Memory B cell (primary cell): Measurements from ENCODE around the gene EXOSC5.
"Not testable (repeated sequence)": the region's sequence is repeated elsewhere in the genome, so short reads cannot be mapped to it uniquely, and the experiment has no call there.

Source experiments
- ATAC-seq: fragments of 150-1000 bp; cut with Tn5 transposase; 2 replicates; pipeline ENCODE4 v1.10.0; 2021; ENCODE audit warnings: low read depth, mild to moderate bottlenecking, moderate library complexity
- DNase-seq, 2 donors: peaks; one replicate each; pipeline ENCODE4 v3.0.0; 2022; ENCODE audit warnings: low spot score in 2 of 2
- H3K27ac Mint-ChIP-seq: one replicate; pipeline ENCODE4 v1.8.0; 2022; ENCODE audit warnings: mild to moderate bottlenecking, moderate library complexity, mixed read lengths
- H3K27me3 Mint-ChIP-seq: one replicate; pipeline ENCODE4 v1.8.0; 2022; ENCODE audit warnings: mixed read lengths
- H3K36me3 Mint-ChIP-seq: one replicate; pipeline ENCODE4 v1.8.0; 2022; ENCODE audit warnings: mild to moderate bottlenecking, mixed read lengths
- H3K4me1 Mint-ChIP-seq: one replicate; pipeline ENCODE4 v1.8.0; 2022; ENCODE audit warnings: mixed read lengths
- H3K4me3 Mint-ChIP-seq: one replicate; pipeline ENCODE4 v1.8.0; 2022; ENCODE audit warnings: mild to moderate bottlenecking, moderate library complexity, mixed read lengths
- H3K9me3 Mint-ChIP-seq: one replicate; pipeline ENCODE4 v1.8.0; 2022; ENCODE audit warnings: mixed read lengths

The EXOSC5 gene

GRCh38 chr19:41357746-41358145 lies 39.4 kb downstream of the EXOSC5 start:
- Mint-ChIP-seq H3K9me3 (no peaks in the 10 kb centered on the region), H3K36me3 (no peaks in the 10 kb centered on the region), H3K27ac (peak overlapping the region; percentile 17), H3K4me1 (peaks cover 20% of the 10 kb centered on the region), H3K27me3 (no peaks in the 10 kb centered on the region), H3K4me3 (no peak overlapping the region)
- no peak for DNase-seq
- ATAC-seq, result no peak

- Mint-ChIP-seq H3K36me3 (no peaks in the 10 kb centered on the region), H3K9me3 (no peaks in the 10 kb centered on the region), H3K27me3 (no peaks in the 10 kb centered on the region), H3K4me1 (peaks cover 17% of the 10 kb centered on the region), H3K27ac (peak overlapping the region; percentile 17), H3K4me3 (no peak overlapping the region)
- DNase-seq (no peak), ATAC-seq (no peak)
Measured at GRCh38 chr19:41356984-41357739, 40.0 kb downstream of the EXOSC5 start.

- Mint-ChIP-seq H3K27ac (peak overlapping the region; percentile 42), H3K4me1 (peaks cover 23% of the 10 kb centered on the region)
- no peak for ATAC-seq
Measured at GRCh38 chr19:41355802-41356201, 41.4 kb downstream of the EXOSC5 start.

DNA sequence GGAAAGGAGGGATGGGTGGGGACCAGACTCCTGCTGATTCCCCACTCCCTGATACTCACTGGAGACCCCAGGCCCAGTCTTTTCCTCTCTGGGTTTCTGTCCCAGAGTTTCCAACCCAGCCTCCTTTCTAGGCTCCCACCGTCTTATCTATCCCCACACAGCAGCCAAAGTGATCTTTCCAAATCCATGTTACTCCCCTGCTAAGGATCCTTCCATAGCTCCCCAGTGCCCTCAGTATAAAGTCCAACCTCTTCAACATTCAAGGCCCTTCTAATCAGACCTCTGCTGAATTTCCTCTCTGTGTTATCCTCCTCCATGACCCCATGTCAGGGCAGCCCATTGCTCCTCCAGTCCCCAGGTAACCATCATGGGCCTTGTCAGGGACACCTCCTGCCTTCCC lies 42.1 kb downstream of the EXOSC5 start:
- no peaks in the 10 kb centered on the region for H3K36me3 Mint-ChIP-seq
- DNase-seq, result no peak
- H3K27me3 Mint-ChIP-seq, result no peaks in the 10 kb centered on the region
- peak overlapping the region; percentile 42 for H3K27ac Mint-ChIP-seq
- peak overlapping the region; percentile 1 for H3K4me3 Mint-ChIP-seq
- H3K4me1 Mint-ChIP-seq, result peaks cover 27% of the 10 kb centered on the region
- no peak for ATAC-seq
- H3K9me3 Mint-ChIP-seq, result no peaks in the 10 kb centered on the region

More at GRCh38 chr19:41355802-41356201, 41.4 kb downstream of the EXOSC5 start:
- Mint-ChIP-seq H3K9me3 (no peaks in the 10 kb centered on the region), H3K4me3 (no peak overlapping the region), H3K27me3 (no peaks in the 10 kb centered on the region), H3K36me3 (no peaks in the 10 kb centered on the region)
- no peak for DNase-seq

DNA sequence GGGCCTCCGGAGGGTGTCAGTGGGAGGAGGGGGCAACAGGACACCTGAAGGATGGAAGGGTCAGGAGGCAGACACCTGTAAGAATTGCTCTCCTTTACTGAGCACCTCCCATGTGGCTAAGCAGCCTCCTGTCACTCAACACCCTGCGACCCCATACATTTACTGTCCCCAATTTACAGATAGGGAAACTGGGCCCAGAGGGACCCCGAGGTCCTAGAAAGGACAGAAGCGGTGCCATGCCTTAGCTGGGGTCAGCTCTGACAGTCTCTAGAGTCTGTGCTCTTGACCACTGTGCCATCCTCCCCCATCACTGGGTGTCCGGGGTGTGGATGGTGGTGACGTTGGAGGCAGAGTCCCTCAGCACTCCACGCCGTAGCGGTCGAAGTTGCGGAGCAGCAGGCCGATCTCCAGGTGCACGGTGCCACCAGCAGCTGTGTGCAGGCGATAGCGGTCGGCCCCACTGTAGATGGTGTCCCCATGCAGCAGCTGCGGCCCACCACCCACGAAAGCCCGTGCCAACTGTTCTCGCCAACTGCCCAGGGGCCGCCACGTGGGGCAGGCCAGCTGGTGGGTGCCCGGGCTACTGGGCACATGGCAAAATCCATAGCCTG lies 42.7 kb downstream of the EXOSC5 start:
- Mint-ChIP-seq H3K27me3 (no peaks in the 10 kb centered on the region), H3K27ac (peak overlapping the region; percentile 95), H3K9me3 (no peaks in the 10 kb centered on the region), H3K4me1 (peaks cover 26% of the 10 kb centered on the region), H3K4me3 (peak overlapping the region; percentile 68), H3K36me3 (no peaks in the 10 kb centered on the region)
- DNase-seq (no peak), ATAC-seq (no peak)

DNA sequence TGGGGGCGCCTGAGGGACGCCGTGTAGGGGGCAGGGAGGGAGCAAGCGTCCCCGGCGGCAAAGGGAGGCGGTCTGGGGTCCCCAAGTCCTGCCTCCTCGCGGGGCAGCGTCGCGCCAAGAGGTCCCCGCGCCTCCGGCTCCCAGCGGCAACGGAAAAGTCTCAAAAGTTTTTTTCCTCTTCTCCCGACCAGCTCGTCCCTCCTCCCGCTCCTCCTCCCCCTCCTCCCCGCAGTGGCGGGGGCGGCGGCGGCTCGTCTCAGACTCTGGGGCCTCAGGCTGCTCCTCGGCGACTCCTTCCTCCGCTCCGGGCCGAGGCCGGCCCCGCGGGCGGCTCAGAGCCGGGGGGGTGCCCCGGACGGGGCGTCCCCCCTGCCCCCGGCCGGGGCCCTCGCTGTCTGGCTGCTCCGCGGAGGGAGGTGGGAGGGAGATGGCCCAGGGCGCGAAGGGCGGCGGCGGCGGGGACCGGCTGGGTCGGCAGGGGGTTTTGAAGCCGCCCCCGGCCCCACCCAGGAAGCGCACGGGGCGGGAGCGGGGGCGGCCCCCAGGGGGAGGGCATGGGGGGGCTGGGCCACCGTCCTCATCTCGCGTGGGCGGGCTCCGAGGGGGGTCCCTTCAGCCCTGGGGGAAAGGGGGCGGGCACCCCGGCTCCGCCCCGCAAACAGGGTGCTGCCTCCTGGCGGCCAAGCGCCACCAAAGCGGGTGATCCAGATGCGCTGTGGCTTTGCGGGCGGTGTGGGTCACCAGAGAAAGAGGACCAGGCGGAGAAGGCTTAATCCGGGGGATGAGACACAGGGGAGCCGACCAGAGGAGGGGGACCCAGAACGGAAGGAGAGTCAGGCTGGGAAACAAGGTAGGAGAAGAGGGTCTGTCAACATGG lies 43.5 kb downstream of the EXOSC5 start, which contains the start of gene TGFB1:
TSS of gene TGFB1 (minus strand) at position 457 of the 877 bp plus-strand sequence. CDS start 878 bp downstream, outside the sequence.
- Mint-ChIP-seq H3K27ac (peak within 1 kb of the TSS; percentile 95), H3K4me1 (peaks cover 34% of the 10 kb centered on the region), H3K9me3 (no peaks in the 10 kb centered on the region), H3K4me3 (peak within 1 kb of the TSS; percentile 98), H3K27me3 (no peaks in the 10 kb centered on the region), H3K36me3 (peaks cover 3% of the 10 kb centered on the region)
- ATAC-seq, result peak; percentile 64
- peak; percentile 93 for DNase-seq

DNA sequence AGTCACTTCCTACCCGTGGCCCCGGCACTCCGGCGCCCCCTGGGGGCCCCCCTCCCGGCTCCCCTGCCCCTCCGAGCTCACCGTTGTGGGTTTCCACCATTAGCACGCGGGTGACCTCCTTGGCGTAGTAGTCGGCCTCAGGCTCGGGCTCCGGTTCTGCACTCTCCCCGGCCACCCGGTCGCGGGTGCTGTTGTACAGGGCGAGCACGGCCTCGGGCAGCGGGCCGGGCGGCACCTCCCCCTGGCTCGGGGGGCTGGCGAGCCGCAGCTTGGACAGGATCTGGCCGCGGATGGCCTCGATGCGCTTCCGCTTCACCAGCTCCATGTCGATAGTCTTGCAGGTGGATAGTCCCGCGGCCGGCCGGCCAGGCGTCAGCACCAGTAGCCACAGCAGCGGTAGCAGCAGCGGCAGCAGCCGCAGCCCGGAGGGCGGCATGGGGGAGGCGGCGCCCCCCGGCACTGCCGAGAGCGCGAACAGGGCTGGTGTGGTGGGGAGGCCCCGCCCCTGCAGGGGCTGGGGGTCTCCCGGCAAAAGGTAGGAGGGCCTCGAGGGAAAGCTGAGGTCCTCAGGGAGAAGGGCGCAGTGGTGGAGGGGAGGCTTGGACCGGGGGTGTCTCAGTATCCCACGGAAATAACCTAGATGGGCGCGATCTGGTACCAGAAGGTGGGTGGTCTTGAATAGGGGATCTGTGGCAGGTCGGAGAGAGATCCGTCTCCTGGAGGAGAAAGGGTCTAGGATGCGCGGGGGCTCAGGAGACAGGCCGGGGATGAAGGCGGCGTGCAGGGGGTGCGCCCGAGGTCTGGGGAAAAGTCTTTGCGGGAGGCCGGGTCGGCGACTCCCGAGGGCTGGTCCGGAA lies 44.3 kb downstream of the EXOSC5 start:
- H3K27ac Mint-ChIP-seq, result peak overlapping the region; percentile 95
- H3K9me3 Mint-ChIP-seq, result no peaks in the 10 kb centered on the region
- no peaks in the 10 kb centered on the region for H3K27me3 Mint-ChIP-seq
- DNase-seq (peak; percentile 82 to 83), ATAC-seq (peak; percentile 28)
- H3K36me3 Mint-ChIP-seq, result peaks cover 7% of the 10 kb centered on the region
- peak overlapping the region; percentile 98 for H3K4me3 Mint-ChIP-seq
- peaks cover 37% of the 10 kb centered on the region for H3K4me1 Mint-ChIP-seq

GRCh38 chr19:41352279-41352608 lies 44.9 kb downstream of the EXOSC5 start:
- Mint-ChIP-seq H3K9me3 (no peaks in the 10 kb centered on the region), H3K36me3 (peaks cover 7% of the 10 kb centered on the region), H3K4me3 (peak overlapping the region; percentile 98), H3K27ac (peak overlapping the region; percentile 95), H3K27me3 (no peaks in the 10 kb centered on the region), H3K4me1 (peaks cover 37% of the 10 kb centered on the region)
- DNase-seq, result no peak
- no peak for ATAC-seq

- Mint-ChIP-seq H3K4me1 (peaks cover 35% of the 10 kb centered on the region), H3K36me3 (peaks cover 9% of the 10 kb centered on the region), H3K27me3 (no peaks in the 10 kb centered on the region), H3K27ac (peak overlapping the region; percentile 95), H3K9me3 (no peaks in the 10 kb centered on the region), H3K4me3 (peak overlapping the region; percentile 98)
- peak; percentile 59 for ATAC-seq
- DNase-seq, result peak; percentile 82 to 89
Measured at GRCh38 chr19:41351339-41352245, 45.6 kb downstream of the EXOSC5 start.

DNA sequence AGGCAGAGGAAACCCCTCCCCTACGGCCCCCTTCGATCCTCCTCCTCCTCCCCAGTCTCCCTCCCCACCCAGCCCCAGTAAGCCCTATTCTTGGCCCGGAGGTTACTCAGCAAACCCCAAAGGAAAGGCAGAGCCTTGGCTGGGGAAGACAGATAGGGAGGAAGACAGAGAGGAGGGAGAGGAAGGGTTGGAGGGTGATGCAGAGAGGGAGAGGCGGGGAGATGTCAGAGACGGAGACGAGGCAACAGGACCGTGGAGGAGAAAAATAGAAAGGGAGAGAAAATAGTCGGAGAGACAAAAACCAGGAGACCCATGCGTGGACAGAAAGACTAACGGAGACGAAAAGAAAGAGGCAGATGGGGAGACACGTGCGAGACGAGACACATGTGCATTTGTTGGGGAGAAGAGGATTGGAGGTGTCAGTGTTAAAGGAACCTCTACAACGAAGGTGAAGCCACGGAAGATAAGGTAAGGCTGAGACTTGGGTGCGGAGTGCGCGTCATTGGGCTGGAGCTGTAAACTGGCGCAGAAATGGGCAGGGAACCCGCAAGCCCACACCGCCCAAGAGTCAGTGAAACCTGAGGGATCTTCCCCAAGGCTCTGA lies 46.3 kb downstream of the EXOSC5 start:
- Mint-ChIP-seq H3K4me3 (peak overlapping the region; percentile 98), H3K4me1 (peaks cover 34% of the 10 kb centered on the region), H3K27me3 (no peaks in the 10 kb centered on the region), H3K9me3 (no peaks in the 10 kb centered on the region), H3K27ac (peak overlapping the region; percentile 95), H3K36me3 (peaks cover 11% of the 10 kb centered on the region)
- ATAC-seq (peak; percentile 3), DNase-seq (no peak)

DNA sequence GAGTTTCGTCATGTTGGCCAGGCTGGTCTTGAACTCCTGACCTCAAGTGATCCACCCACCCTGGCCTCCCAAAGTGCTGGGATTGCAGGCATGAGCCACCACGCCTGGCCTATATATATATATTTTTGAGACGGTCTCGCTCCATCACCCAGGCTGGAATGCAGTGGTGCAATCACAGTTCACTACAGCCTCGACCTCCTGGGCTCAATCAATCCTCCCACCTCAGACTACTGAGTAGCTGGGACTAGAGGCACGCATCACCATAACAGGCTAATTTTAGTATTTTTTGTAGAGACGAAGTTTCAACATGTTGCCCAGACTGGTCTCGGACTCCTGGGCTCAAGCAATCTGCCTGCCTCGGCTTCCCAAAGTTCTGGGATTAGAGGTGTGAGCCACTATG lies 50.2 kb downstream of the EXOSC5 start:
- H3K27ac Mint-ChIP-seq, DNase-seq, ATAC-seq, H3K4me3 Mint-ChIP-seq, H3K9me3 Mint-ChIP-seq, H3K27me3 Mint-ChIP-seq: not testable (repeated sequence)
- Mint-ChIP-seq H3K36me3 (peaks cover 20% of the 10 kb centered on the region), H3K4me1 (peaks cover 40% of the 10 kb centered on the region)

DNA sequence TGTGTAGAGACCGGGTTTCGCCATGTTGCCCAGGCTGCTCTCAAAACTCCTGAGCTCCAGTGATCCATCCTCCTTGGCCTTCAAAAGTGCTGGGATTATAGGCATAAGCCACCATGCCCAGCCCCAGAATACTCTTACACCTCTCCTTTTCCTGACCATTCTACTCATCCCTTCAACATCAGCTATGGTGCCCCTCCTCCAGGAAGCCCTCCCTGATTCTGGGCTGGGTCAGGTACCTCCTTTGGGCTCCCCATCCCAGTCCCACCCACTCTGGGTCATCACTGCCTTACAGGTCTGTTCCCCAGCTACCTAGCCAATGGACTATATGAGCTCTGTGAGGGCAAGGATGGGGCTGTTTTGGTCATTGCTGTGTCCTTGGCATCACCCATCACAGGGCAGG lies 53.0 kb downstream of the EXOSC5 start:
- no peaks in the 10 kb centered on the region for H3K27me3 Mint-ChIP-seq
- H3K27ac Mint-ChIP-seq, result peak overlapping the region; percentile 92
- ATAC-seq (no peak), DNase-seq (no peak)
- peaks cover 29% of the 10 kb centered on the region for H3K4me1 Mint-ChIP-seq
- H3K4me3 Mint-ChIP-seq, result no peak overlapping the region
- H3K36me3 Mint-ChIP-seq, result peaks cover 27% of the 10 kb centered on the region
- no peaks in the 10 kb centered on the region for H3K9me3 Mint-ChIP-seq
